Fibroblast of lung (primary cell): ENCODE results near the gene PELO. TPM values are rescaled to one million over a fixed set of nuclear protein-coding genes. Genes with fewer than 3 reads are reported as not detected.

Experiments
- DNase-seq, 2 donors: peaks; one replicate each; pipeline versions ENCODE4 v3.0.0 to v3.0.0-alpha.2; 2010; ENCODE audit warnings: low read depth in 2 of 2
- H2AFZ ChIP-seq: 2 replicates; pipeline ENCODE4 v1.5.1; 2012; ENCODE audit warnings: low read length, control low read depth, inconsistent platforms
- H3K27ac ChIP-seq: 2 replicates; pipeline ENCODE4 v1.5.1; 2011; ENCODE audit warnings: low read length, control low read depth; ENCODE audit not compliant: insufficient read depth
- H3K27me3 ChIP-seq: 2 replicates; pipeline ENCODE4 v1.5.1; 2011; ENCODE audit warnings: mild to moderate bottlenecking, low read length; ENCODE audit not compliant: control insufficient read depth, insufficient read depth
- H3K36me3 ChIP-seq: 2 replicates; pipeline ENCODE4 v1.5.1; 2011; ENCODE audit warnings: low read length; ENCODE audit not compliant: control insufficient read depth, insufficient read depth
- H3K4me1 ChIP-seq: 2 replicates; pipeline ENCODE4 v1.5.1; 2011; ENCODE audit warnings: low read length; ENCODE audit not compliant: control insufficient read depth, insufficient read depth; ENCODE audit errors: extremely low read depth
- H3K4me2 ChIP-seq: 2 replicates; pipeline ENCODE4 v1.5.1; 2011; ENCODE audit warnings: low read length, control low read depth; ENCODE audit not compliant: insufficient read depth; ENCODE audit errors: extremely low read depth
- H3K4me3 ChIP-seq, 4 experiments: fragments of 200-600 bp in 1 of 4; sonication (generic) in 1 of 4; replicated peaks in 1 of 4; 2 replicates each; pipeline ENCODE4 v1.5.1; 2011 to 2016; ENCODE audit warnings: low read length in 4 of 4, low read depth in 3 of 4, mild to moderate bottlenecking in 3 of 4, control low read depth in 2 of 4, inconsistent platforms in 1 of 4, mixed read lengths in 1 of 4; ENCODE audit not compliant: insufficient read depth in 1 of 4; ENCODE audit errors: control extremely low read depth in 1 of 4
- H3K79me2 ChIP-seq: 2 replicates; pipeline ENCODE4 v1.5.1; 2012; ENCODE audit warnings: mild to moderate bottlenecking, low read length, inconsistent platforms; ENCODE audit not compliant: control insufficient read depth, insufficient read depth
- H3K9ac ChIP-seq: 2 replicates; pipeline ENCODE4 v1.5.1; 2011; ENCODE audit warnings: mild to moderate bottlenecking, low read length, control low read depth; ENCODE audit not compliant: insufficient read depth
- H3K9me3 ChIP-seq: 2 replicates; pipeline ENCODE4 v1.5.1; 2012; ENCODE audit warnings: low read depth, low read length; ENCODE audit not compliant: control insufficient read depth, insufficient read depth
- H4K20me1 ChIP-seq: 2 replicates; pipeline ENCODE4 v1.5.1; 2011; ENCODE audit warnings: low read length; ENCODE audit not compliant: control insufficient read depth, insufficient read depth; ENCODE audit errors: extremely low read depth
- CTCF ChIP-seq, 2 donors: IDR thresholded peaks in 1 of 2; conservative IDR thresholded peaks in 1 of 2; 1 replicate in 1 of 2; 2 replicates in 1 of 2; pipeline ENCODE4 v1.5.1; 2011 to 2012; ENCODE audit warnings: low read length in 2 of 2, control low read depth in 1 of 2, inconsistent platforms in 1 of 2, low read depth in 1 of 2, mild to moderate bottlenecking in 1 of 2
- EZH2 ChIP-seq: IDR thresholded peaks from 2 replicates; pipeline ENCODE4 v1.5.1; 2012; ENCODE audit warnings: low read length, control low read depth, mild to moderate bottlenecking; ENCODE audit errors: missing control alignments
- polyA plus RNA-seq, 2 donors: library from polyadenylated mRNA; depleted of rRNA in 1 of 2; stranded (reverse) in 1 of 2; unstranded in 1 of 2; fragments of >200 nt; gene quantifications; 2 replicates each; pipeline ENCODE4 v1.2.1, GENCODE V29; 2011 to 2012; ENCODE audit warnings: missing spikeins in 1 of 2
- total RNA-seq: library from RNA; depleted of rRNA; stranded (reverse); fragments of >200 nt; gene quantifications from 2 replicates; pipeline ENCODE4 v1.2.1, GENCODE V29; 2014

Gene PELO
- total and polyA plus RNA-seq, 2 donors (not counting 1 experiment from before 2014, with no cell fraction given) = 30.5 to 45.2 TPM

GRCh38 chr5:52746539-52746938, 41.2 kb upstream of the PELO start:
- Histone ChIP-seq H3K4me2 (no peak overlapping the region), H3K27ac (no peak overlapping the region), H4K20me1 (no peaks in the 10 kb centered on the region), H2AFZ (no peak overlapping the region), H3K9me3 (no peaks in the 10 kb centered on the region), H3K9ac (no peak overlapping the region), H3K79me2 (no peaks in the 10 kb centered on the region), H3K4me3 (no peak overlapping the region), H3K27me3 (no peaks in the 10 kb centered on the region), H3K36me3 (no peaks in the 10 kb centered on the region), H3K4me1 (no peaks in the 10 kb centered on the region)
- DNase-seq = peak in 1 of 2 donors; percentile 56
- no peak for TF ChIP-seq EZH2
- no peak for TF ChIP-seq CTCF (conservative IDR thresholded peaks at IDR 0.05 in 1 of 2, IDR thresholded peaks at IDR 0.05 in 1 of 2; ENCODE audit: low read depth in 1 of 2, low read length in 2 of 2)

- no peak overlapping the region for H3K9ac ChIP-seq
- no peak overlapping the region for H3K27ac ChIP-seq
- no peaks in the 10 kb centered on the region for H3K9me3 ChIP-seq
- H4K20me1 ChIP-seq = no peaks in the 10 kb centered on the region
- DNase-seq = no peak
- H2AFZ ChIP-seq = no peak overlapping the region
- no peaks in the 10 kb centered on the region for H3K79me2 ChIP-seq
- no peaks in the 10 kb centered on the region for H3K36me3 ChIP-seq
- TF ChIP-seq EZH2 (no peak), CTCF (conservative IDR thresholded peaks at IDR 0.05 in 1 of 2, IDR thresholded peaks at IDR 0.05 in 1 of 2; ENCODE audit: low read depth in 1 of 2, low read length in 2 of 2) (no peak)
- no peaks in the 10 kb centered on the region for H3K4me1 ChIP-seq
- no peak overlapping the region for H3K4me3 ChIP-seq
- H3K27me3 ChIP-seq = no peaks in the 10 kb centered on the region
- H3K4me2 ChIP-seq = no peak overlapping the region
Observed at GRCh38 chr5:52748590-52748989, 39.1 kb upstream of the PELO start.

- DNase-seq = no peak
- no peaks in the 10 kb centered on the region for H3K4me1 ChIP-seq
- no peak for TF ChIP-seq CTCF (conservative IDR thresholded peaks at IDR 0.05 in 1 of 2, IDR thresholded peaks at IDR 0.05 in 1 of 2; ENCODE audit: low read depth in 1 of 2, low read length in 2 of 2)
- no peaks in the 10 kb centered on the region for H4K20me1 ChIP-seq
- H2AFZ ChIP-seq = no peak overlapping the region
- no peaks in the 10 kb centered on the region for H3K36me3 ChIP-seq
- H3K4me2 ChIP-seq = no peak overlapping the region
- no peaks in the 10 kb centered on the region for H3K79me2 ChIP-seq
- no peak overlapping the region for H3K4me3 ChIP-seq
- no peak overlapping the region for H3K27ac ChIP-seq
- no peak overlapping the region for H3K9ac ChIP-seq
- no peaks in the 10 kb centered on the region for H3K27me3 ChIP-seq
- H3K9me3 ChIP-seq = no peaks in the 10 kb centered on the region
Observed at GRCh38 chr5:52749666-52750065, 38.0 kb upstream of the PELO start.
